Fibroblast of pulmonary artery (primary cell): ENCODE results near the gene SLC25A26.
A peak's percentile ranks its signal among the peaks of the same experiment; 100 is the strongest.

Source experiments
- DNase-seq: peaks from one replicate; pipeline ENCODE4 v3.0.0-alpha.2; 2010; ENCODE audit warnings: low read depth
- H3K4me3 ChIP-seq: replicated peaks from 2 replicates; pipeline ENCODE4 v1.5.1; 2011; ENCODE audit warnings: low read depth, mild to moderate bottlenecking, control low read depth, low read length, moderate library complexity
- TF ChIP-seq, protein P1 (sequence below): IDR thresholded peaks from 2 replicates; pipeline ENCODE4 v1.5.1; 2011; ENCODE audit warnings: mild to moderate bottlenecking, control low read depth, low read length, inconsistent platforms; ENCODE audit errors: missing control alignments

The SLC25A26 gene

DNA sequence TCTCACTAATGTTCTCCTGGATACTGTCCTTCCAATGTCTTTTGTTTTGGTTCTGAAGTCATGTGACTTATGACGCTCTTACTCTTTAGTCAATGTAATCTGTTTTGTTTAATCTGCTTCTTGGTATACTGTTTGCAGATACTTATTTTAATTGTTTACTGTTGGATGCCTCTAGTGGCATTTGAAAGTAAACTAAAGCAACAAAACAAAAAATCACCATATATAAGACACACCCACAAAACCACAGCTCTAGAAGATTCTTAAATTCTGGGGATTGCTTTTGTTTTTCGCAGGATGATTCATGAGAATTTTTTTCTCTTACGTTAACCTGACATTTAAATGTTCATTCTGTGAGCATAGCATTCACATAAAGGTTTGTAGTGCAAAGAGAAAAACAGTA is 16.8 kb downstream of the SLC25A26 start:
- DNase-seq, result no peak
- TF ChIP-seq, protein P1, sequence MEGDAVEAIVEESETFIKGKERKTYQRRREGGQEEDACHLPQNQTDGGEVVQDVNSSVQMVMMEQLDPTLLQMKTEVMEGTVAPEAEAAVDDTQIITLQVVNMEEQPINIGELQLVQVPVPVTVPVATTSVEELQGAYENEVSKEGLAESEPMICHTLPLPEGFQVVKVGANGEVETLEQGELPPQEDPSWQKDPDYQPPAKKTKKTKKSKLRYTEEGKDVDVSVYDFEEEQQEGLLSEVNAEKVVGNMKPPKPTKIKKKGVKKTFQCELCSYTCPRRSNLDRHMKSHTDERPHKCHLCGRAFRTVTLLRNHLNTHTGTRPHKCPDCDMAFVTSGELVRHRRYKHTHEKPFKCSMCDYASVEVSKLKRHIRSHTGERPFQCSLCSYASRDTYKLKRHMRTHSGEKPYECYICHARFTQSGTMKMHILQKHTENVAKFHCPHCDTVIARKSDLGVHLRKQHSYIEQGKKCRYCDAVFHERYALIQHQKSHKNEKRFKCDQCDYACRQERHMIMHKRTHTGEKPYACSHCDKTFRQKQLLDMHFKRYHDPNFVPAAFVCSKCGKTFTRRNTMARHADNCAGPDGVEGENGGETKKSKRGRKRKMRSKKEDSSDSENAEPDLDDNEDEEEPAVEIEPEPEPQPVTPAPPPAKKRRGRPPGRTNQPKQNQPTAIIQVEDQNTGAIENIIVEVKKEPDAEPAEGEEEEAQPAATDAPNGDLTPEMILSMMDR, result no peak
- H3K4me3 ChIP-seq, result no peak overlapping the region

DNA sequence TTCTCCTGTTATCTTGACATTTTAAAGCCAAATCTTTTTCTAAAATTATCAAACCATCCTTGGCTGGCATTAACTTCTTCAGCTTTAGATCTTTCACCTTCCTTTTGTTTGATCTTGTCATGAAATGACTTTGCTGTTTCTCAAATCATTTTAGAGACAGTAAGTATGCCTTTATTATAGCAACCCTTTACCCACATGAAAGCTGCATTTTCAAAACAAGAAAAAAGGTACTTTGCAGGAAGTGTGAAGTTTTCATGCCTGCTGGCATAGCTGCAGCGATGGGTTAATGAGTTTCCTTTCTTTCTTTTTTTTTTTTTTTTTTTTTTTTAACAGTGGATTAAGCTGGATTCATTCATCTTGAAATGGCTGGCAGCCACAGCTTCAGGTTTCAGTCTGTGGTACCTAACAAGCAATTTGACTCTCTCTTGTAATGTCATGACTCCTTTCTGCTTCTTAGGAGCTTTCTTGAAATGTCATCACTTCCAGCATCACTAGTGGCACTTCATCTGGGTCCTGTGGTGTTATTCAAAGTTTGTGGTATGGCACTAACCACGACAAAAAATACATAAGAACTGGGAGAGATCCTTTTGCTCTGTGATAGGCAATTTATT is 18.8 kb downstream of the SLC25A26 start:
- TF ChIP-seq, protein P1, result no peak
- no peak for DNase-seq
- no peak overlapping the region for H3K4me3 ChIP-seq

DNA sequence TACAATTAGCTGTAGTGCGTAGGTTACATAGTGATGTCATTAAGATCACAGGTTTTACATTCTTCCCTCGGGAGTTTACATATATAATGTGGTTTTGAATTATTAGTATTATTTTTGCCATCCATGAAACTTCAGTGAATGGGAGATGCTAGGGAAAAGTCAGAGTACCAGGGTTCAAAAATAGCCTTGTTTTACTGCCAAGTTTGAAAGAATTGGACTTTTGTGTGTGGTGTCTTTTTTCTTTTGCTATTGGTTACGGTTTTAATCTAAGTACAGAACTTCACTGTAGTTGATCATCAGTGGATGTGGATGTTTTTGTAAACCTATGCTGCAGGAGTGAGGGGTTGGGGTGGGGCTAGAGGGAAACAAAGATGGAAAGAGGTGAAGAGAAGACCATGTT is 20.7 kb downstream of the SLC25A26 start:
- no peak overlapping the region for H3K4me3 ChIP-seq
- no peak for DNase-seq
- TF ChIP-seq, protein P1, result no peak

DNA sequence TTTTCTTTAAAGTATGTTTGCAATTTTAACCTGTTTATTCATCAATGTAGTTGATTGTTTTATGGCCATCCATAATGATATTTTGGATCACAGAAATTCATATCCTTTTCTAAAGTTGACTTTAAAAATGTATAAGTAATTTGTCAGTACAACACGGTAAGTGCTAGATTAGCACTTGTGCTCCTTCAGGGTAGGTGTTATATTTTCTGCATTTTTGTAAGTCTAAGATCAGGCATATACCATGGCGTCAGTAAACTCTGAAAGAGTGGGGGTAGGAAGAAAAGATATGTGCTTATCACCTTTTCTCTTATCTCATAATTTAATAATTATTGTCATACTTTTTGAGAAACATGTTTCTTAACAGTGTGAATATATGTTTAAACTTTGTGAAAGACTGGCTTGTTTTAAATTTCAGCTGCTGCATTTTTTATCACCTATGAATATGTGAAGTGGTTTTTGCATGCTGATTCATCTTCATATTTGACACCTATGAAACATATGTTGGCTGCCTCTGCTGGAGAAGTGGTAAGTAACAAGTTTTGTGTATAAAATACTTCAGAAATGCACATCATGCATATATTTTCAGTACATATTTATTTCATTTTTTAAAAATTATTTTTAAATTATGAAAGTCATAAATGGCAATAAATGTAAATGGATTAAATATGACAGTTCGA is 22.1 kb downstream of the SLC25A26 start:
- H3K4me3 ChIP-seq, result no peak overlapping the region
- DNase-seq, result no peak
- TF ChIP-seq, protein P1, result no peak

DNA sequence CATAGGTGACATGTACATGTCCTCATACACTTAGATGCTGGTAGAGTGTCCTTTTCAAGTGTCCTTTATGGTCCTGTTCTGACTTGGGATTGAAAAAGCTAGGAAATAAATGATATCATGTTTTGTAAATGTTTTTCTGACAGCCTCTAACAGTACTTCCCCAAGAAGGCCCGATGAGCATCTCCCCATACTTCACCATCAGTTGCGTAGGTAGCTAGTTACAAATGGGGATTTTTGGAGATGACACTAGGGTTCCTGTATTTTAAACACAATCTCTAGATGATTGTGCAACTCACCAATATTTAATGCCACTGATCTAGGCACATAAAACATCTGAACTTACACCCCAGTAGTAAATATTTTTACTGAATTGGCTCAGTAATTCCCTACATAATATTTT is 27.8 kb downstream of the SLC25A26 start:
- no peak for DNase-seq
- TF ChIP-seq, protein P1, result no peak
- no peak overlapping the region for H3K4me3 ChIP-seq

DNA sequence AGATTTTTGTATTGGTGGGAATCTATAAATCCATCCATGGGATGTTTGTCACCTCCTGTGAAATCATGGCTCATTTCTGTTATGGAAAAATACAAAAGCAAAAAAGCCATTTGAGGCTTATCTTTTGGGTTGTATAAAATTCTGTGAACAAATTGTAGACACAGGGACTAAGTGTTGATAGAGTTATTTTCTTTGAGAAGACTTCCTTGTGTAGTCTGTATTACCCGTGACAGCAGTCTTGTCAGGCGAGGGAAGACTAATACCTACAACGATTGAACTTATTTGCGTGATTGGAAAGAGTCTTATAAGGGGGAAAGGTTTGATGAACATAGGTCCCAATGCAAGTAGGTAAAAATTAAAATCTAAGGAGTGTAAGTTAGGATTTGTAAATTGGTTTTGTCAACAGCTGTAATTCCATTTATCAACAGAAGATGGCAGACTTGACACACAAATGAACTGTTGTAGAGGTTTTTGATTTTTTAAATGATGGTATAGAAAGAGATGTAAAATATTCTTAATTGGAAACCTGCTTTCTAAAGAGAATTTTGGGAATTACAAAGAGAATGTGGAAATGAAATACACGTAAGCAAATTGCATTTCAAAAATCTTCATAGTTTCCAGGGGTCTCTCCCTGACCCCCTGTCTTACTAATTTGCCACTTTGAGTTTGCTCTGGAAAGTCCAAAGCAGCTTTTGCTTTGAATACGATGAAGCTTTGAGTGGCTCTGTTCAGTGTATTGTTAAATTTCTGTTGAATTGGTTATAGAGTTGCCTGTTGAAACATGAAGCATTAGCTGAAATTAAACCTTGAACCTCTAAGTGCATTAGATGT is 33.2 kb downstream of the SLC25A26 start:
- TF ChIP-seq, protein P1, result peak; percentile 59
- DNase-seq, result peak; percentile 72
- no peak overlapping the region for H3K4me3 ChIP-seq
